ENCODE data around the gene WDHD1. TPM values are rescaled to one million over a fixed set of nuclear protein-coding genes. Genes with fewer than 3 reads are reported as not detected.

Gene WDHD1
- total RNA-seq, 6 donors from 2014 or later = 1.0 to 5.0 (median 2.6) TPM

DNA sequence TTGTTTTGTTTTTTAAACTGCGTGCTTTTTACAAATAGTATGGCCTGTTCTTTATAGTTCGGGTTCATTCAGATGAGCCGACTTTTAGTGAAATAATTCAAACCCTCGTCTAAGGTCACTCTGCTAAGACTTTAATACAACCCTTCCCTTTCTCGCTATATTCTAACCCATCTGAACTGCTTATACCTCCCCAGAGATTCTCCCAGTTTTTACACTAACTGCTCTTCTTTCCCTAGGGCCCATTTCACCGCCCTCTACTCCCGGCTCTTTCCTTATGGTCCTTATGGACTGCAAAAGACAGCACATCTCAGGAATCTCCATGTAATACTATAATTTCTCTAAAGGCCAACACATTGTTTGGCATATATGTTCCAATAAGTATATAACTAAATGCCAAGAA lies 26.6 kb upstream of the WDHD1 start:
- DNase-seq = no peak
- Histone ChIP-seq H3K9me3 (no peaks in the 10 kb centered on the region), H3K27me3 (no peaks in the 10 kb centered on the region), H3K4me1 (peaks cover 31 to 44% (median 33%) of the 10 kb centered on the region in 4 donors), H3K36me3 (peaks cover 0 to 19% (median 0%) of the 10 kb centered on the region in 4 donors), H3K27ac (no peak overlapping the region), H3K4me3 (no peak overlapping the region)
- TF ChIP-seq, protein P1, sequence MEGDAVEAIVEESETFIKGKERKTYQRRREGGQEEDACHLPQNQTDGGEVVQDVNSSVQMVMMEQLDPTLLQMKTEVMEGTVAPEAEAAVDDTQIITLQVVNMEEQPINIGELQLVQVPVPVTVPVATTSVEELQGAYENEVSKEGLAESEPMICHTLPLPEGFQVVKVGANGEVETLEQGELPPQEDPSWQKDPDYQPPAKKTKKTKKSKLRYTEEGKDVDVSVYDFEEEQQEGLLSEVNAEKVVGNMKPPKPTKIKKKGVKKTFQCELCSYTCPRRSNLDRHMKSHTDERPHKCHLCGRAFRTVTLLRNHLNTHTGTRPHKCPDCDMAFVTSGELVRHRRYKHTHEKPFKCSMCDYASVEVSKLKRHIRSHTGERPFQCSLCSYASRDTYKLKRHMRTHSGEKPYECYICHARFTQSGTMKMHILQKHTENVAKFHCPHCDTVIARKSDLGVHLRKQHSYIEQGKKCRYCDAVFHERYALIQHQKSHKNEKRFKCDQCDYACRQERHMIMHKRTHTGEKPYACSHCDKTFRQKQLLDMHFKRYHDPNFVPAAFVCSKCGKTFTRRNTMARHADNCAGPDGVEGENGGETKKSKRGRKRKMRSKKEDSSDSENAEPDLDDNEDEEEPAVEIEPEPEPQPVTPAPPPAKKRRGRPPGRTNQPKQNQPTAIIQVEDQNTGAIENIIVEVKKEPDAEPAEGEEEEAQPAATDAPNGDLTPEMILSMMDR (IDR thresholded peaks at IDR 0.05) = no peak
- no peak for TF ChIP-seq POLR2A (IDR thresholded peaks at IDR 0.05)
- no peak for TF ChIP-seq EP300 (IDR thresholded peaks at IDR 0.05)
- no peak for TF ChIP-seq POLR2AphosphoS5 (IDR thresholded peaks at IDR 0.05)
- WGBS, 2 donors = 84 to 87% methylated on average over 7 of the region's 7 CpGs
- ATAC-seq (ENCODE audit: low FRiP score in 2 of 2) = no peak

DNA sequence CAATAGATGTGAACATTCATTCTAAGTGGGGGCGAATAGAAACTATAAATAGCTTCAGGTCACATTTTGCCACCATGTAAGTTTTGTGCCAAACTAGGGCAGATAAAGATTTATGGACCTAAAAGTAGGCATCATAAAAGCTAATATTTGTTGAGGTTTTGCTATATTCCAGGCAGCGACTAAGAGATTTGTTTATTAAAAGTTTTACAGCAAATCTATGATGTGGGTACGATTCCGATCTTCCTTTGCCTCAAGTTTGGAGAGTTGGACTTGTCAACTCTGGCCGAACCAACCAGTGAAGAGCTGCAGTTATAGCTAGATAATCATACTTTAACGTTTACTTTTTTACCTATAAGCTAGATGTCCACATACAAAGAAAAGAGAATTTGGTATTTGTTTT lies 26.1 kb upstream of the WDHD1 start:
- Histone ChIP-seq H3K27ac (peak overlapping the region; percentile 23 to 100 (median 98)), H3K27me3 (no peaks in the 10 kb centered on the region), H3K36me3 (peaks cover 0 to 14% (median 0%) of the 10 kb centered on the region in 4 donors), H3K9me3 (no peaks in the 10 kb centered on the region), H3K4me1 (peaks cover 31 to 44% (median 33%) of the 10 kb centered on the region in 4 donors), H3K4me3 (peak overlapping the region in 3 of 4 donors; percentile 63 to 92 (median 79))
- TF ChIP-seq EP300 (IDR thresholded peaks at IDR 0.05) = no peak
- TF ChIP-seq, protein P1 (IDR thresholded peaks at IDR 0.05) = no peak
- TF ChIP-seq POLR2AphosphoS5 (IDR thresholded peaks at IDR 0.05) = no peak
- no peak for TF ChIP-seq POLR2A (IDR thresholded peaks at IDR 0.05)
- no peak for ATAC-seq (ENCODE audit: low FRiP score in 2 of 2)
- 60 to 66% methylated on average over 6 of the region's 6 CpGs for whole genome bisulfite sequencing, 2 donors
- no peak for DNase-seq

DNA sequence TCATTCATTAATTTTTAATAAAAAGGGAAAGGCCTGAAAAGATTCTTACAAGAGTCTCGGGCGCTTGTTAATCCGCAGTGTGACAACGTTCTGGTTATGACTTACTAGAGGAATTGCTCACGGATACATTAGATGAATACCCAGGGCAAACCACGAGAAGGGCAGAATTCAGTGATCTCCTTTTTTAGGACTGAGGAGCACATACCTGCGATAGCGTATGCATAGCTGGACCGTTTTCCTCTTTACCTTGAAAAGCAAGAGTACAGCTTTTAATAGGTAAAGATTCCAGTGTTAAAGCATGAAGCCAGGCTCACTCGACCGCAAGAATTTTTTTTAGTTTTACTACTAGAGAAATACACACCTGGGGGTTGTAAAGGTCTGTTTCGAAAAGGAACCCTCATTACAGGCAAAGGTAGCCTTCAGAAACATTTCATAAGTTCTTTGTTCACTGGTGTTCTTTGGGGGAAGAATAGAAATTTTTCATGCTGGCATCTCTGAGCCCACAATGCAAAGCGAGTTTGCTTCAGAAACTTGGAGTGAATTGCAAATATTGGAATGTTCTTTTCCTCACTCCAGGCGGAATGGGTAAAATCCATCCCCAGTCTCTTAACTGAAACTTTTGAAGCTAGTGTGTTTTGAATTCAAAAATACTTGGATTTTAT lies 25.5 kb upstream of the WDHD1 start:
- Histone ChIP-seq H3K4me1 (peaks cover 31 to 44% (median 33%) of the 10 kb centered on the region in 4 donors), H3K27ac (peak overlapping the region; percentile 97 to 100 (median 100)), H3K9me3 (no peaks in the 10 kb centered on the region), H3K4me3 (peak overlapping the region; percentile 63 to 92 (median 72)), H3K27me3 (no peaks in the 10 kb centered on the region), H3K36me3 (peaks cover 0 to 9% (median 0%) of the 10 kb centered on the region in 4 donors)
- ATAC-seq (ENCODE audit: low FRiP score in 2 of 2) = no peak
- DNase-seq = no peak
- 8 to 10% methylated on average over 14 of the region's 14 CpGs for WGBS, 2 donors
- TF ChIP-seq POLR2AphosphoS5 (IDR thresholded peaks at IDR 0.05) = no peak
- TF ChIP-seq EP300 (IDR thresholded peaks at IDR 0.05) = no peak
- TF ChIP-seq POLR2A (IDR thresholded peaks at IDR 0.05) = no peak
- TF ChIP-seq, protein P1 (IDR thresholded peaks at IDR 0.05) = no peak

DNA sequence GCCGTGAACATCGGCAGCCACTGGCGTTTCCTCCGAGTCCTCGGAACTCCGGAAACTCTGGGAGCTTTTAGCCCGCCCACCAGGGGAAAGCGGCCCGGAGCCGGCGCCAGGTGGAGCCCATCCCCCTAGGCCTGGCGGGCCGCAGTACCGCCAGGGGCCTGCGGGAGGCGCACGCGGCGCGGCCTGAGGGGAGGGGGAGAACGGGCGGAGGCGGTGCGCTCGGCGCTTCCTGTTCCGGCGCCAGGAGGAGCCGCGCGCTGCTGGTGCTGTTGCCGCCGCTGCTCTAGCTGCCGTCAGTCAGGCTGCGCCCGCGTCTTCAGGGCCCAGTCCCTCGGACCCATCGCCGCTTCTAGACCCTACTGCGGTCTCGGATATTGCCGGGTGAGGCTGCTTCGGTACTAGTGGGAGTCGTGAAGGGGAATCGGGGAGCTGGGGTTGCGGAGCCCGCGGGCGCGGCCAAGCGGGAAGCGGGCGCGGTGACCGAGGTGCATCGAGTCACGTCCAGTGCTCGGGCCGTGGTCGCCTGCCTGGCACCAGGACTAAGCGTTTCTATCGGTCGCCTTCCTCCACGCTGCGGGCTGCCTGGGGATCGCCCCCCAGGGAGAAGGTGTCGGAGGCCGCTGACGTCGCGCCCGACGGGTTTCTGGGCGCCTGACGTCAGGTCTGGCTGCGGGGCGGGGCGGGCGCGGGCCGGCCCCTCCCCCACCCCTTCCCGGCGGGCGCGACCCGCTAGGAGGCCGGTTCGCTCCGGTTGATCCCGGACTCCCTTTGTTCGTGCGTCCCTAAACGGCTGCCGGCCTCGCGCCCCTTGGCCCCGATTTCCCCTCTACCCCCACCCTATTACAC lies 24.7 kb upstream of the WDHD1 start, which contains the start of gene MAPK1IP1L:
TSS of gene MAPK1IP1L (plus strand) at position 225 of the 846 bp plus-strand sequence. CDS start 10,037 bp downstream, outside the sequence.
- peak; percentile 99 to 100 for ATAC-seq (ENCODE audit: low FRiP score in 2 of 2)
- no peaks in the 10 kb centered on the region for H3K27me3 ChIP-seq
- H3K36me3 ChIP-seq = peaks cover 0 to 9% (median 0%) of the 10 kb centered on the region in 4 donors
- peaks cover 31 to 44% (median 33%) of the 10 kb centered on the region in 4 donors for H3K4me1 ChIP-seq
- TF ChIP-seq EP300 (IDR thresholded peaks at IDR 0.05) (peak in 3 of 4 donors; percentile 28 to 86 (median 28)), POLR2AphosphoS5 (IDR thresholded peaks at IDR 0.05) (peak; percentile 99), POLR2A (IDR thresholded peaks at IDR 0.05) (peak; percentile 93 to 100 (median 98))
- TF ChIP-seq, protein P1 (IDR thresholded peaks at IDR 0.05) = peak; percentile 100
- H3K27ac ChIP-seq = peak within 1 kb of the TSS; percentile 97 to 100 (median 100)
- DNase-seq = peak; percentile 93 to 99
- no peaks in the 10 kb centered on the region for H3K9me3 ChIP-seq
- peak within 1 kb of the TSS; percentile 63 to 92 (median 72) for H3K4me3 ChIP-seq
- WGBS, 2 donors = 0 to 1% methylated on average over 17 to 30 of the region's 98 CpGs

Data from upper lobe of left lung (tissue), 6 donors.